Erythroblast (primary cell): ENCODE data around the gene PALLD.

Source experiments
- GATA1 ChIP-seq: IDR thresholded peaks from 2 replicates; pipeline ENCODE4 v1.6.1; 2011; ENCODE audit warnings: low read depth, mild to moderate bottlenecking, control low read depth, low read length, moderate library complexity
- POLR2A ChIP-seq: IDR thresholded peaks from 2 replicates; pipeline ENCODE4 v1.6.1; 2011; ENCODE audit warnings: mild to moderate bottlenecking, low read length

- TF ChIP-seq POLR2A (no peak), GATA1 (no peak)
Observed at GRCh38 chr4:168856312-168856711, 359.5 kb downstream of the PALLD start.
